Activated gamma-delta T cell (primary cell): Measurements from ENCODE around the gene LBX1.

Experiments
- DNase-seq: peaks from one replicate; lab custom pipeline; 2025; lab: John Stamatoyannopoulos, UW

Gene LBX1

DNA sequence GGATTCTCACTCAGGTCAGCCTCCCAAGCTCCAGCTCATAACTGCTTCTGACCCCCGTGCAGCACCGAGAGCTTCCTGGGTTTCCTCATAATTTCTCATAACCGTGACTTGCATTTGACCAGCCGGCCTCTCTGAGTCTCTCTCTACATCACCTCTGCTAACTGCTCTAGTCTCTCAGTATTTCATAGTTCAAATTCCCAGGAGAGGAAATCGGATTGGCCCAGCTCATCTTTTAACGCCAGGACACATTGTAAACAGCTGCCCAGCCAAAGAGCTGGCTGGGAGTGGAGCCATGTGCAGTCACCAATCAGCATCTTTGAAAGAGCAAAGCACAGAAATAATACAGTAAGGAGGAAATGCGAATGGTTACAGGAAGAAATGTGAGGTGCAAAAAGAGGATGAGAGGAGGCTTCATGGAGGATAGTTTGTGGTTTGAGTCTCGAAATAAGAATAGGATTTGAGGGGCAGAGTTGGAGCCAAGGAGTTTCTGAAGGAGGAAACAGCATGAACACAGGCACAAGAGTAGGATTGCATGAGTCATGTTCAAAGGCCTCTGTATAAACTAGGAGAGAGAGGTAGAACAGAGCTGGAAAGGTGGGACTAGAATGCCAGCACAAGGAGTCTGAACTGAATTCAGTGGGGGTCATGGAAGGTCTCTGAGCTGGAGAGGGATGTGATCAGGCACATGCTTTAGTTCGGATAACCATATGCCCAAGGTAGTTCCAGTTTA lies 15.2 kb upstream of the LBX1 start:
- DNase-seq, result no peak

DNA sequence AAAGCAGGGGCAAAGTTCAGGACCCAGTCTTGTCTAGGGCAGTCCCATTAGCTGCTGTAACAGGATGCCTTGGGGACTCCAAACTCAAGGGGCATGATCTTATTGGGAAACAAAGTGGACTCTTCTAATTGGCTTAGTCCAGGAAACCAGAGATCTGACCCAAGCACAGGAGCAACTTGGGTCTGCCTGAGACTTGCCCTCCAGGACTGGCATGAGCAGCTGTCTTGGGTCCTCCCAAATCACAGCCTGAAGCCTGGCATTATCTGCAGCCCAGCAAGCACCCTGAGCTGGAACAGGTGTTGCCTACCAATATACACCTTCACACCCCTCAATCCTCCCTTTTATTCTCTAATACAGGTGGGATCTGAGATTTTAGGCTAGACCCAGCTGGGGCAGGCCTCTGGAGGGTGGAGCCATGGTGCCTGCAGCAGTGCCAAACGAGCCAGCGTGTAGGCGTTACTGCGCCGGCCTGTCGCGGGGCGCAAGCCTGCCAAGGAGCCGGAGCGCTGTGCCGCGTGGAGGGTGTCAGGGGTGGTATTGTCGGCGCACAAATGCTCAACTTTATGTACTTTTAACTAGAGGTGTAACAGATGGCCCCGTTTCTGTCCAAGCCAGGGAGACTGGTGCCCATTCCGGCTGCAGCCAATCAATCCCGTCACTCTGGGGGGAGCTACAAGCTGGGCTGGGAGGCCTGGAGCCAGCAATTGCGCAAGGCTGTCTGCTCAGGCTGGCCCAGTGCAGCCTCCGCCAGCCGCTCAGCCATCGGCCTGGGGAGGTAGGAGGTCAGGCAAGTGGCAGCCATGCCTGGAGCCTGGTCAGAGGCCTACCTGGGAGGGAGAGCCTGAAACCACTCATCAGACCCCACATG lies 12.8 kb upstream of the LBX1 start:
- no peak for DNase-seq

DNA sequence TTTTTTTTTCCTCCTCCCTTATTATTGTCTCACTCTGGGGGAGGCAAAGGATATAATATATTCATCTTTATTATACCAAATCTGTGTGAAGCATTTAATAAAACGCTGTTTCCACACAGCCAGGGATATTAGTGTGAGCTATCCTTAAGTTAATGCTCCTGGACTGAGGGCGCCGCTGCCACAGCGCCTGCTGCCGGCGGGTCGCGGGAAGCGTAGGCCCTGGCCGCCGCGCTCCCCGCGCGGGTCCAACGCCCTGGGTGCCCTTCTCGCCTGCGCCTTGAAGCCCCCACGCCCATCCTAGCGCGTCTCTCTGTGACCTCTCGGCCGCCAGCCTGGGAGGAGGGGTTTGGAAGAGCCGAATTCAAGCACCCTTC lies 9.5 kb upstream of the LBX1 start:
- DNase-seq, result no peak

DNA sequence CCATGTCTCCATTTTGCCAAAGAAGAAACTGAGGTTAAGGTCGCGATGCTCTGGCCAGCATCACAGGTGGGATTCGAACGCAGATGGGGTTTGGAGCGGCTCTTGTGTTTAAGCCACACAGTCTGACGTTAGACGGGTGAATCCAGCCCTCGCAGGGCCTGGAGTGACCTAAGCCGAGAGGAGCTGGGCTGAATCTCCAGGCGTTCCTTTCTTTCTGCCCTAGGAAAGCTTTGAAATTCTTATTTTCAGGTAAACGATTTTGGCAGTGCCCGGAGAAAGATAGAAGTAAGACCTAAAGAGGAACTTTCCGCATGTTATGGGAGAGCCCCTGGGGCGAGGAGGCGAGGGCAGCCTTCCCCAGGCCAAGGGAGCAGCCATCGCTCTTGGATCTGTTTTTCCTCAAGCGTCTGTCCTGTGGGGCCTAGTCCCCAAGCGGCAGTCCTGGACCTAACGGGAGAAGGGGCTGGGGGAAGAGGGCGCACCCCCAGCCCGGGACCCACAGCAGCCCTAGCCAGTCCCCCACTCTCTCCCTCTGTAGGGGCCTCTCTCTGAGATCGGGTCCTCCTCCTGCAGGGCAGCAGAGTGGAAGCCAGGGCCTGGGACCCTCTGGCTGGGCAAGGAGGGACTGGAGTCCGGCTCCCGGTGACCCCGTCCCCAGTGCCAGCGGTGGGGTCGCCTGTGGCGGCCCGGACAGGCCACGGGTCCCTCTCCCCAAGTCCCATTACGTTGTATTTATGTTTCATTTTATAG lies 8.9 kb upstream of the LBX1 start:
- DNase-seq, result no peak

DNA sequence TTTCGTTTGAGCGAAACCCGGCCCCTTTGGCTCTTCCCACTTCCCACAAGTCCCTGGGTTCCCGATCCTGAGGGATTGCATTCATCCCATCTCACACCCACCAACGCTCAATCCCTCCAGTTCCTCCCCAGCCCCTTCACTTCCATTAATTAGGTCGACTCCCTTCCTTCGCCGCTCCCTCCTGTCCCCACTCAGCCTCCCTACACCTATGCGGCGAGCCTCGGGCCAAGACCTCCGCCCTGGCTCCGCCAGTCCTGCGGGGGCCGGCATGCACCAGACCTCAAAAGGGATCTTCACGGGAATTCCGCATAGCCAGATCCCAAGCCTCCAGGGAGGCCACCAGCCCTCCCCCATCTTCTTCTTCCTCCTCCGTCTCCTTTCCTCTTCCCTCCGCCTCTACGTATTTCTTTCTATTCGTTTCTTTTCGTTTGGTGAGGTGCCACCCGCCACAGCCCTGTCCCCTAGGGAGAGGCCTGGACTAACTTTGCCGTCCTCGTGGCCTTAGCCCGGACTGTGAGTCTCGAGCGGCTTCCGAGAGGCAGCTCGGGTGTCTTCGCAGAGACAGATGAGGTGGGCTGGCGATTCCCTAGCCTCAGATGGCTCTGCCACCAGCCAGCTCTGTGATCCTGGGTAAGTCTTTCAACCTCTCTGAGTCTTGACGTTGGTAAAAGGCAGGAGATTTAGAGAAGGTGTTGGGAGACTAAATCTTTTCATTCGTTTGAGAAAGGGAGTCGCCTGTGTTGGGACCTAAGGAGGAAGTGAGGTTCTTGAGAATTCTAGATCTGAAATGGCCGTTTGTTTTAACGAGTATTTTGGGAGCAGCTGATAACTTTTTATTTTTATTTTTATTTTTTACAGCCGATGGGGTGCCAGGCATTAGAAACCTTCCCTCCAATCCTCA lies 8.1 kb upstream of the LBX1 start:
- no peak for DNase-seq

DNA sequence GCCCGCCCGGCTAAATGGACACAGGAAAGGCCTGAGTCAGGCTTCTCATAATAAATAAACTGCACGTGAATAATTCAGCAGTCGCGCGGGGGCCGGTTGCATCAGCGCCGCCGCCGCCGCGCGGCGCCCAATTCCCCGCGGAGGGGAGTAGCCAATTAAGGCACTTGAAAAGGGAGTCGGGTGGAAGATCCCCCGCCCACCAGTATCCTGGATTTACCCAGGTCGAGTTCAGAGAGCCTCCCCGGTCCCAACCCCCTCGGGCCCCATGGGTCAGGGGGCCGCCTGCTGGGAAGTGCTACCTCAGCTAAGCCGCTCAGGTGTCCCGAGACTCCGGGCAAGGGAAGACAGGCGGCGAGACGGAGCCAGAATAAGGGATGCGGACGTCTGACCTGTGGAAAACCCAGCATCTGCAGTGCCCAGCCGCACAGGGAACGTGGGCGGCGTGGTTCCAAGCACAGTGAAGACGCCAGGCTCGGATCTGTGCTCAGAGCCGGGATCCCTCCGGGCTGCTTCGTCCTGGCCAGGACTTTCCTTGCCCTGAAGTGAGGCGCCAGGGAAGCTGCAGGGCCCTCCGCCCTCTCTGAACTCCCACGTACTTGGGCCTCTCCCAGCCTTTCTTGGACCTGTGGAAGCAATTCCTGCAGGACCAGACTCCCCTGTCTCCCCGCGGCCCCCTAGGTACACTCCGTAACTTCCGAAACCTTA lies 7.3 kb upstream of the LBX1 start:
- no peak for DNase-seq

DNA sequence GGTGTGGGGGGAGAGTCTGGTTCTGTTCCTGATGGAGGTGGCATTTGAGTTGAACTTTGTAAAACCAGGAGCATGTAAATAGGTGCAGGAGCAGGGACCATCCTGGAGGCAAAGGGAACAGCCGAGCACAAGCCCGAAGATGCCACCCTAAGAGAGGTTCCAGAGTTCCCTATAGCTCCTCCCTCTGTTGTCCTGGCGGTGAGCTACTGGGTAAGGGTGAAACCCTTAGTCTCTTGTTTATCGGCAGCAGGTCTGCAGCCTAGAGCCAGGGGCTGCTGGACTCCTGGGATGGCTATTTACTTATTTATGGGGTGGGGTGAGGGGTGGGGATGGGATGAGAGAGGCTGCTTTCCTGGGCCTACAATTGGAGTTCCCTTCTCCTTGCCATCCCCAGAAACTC lies 6.5 kb upstream of the LBX1 start:
- DNase-seq, result no peak

DNA sequence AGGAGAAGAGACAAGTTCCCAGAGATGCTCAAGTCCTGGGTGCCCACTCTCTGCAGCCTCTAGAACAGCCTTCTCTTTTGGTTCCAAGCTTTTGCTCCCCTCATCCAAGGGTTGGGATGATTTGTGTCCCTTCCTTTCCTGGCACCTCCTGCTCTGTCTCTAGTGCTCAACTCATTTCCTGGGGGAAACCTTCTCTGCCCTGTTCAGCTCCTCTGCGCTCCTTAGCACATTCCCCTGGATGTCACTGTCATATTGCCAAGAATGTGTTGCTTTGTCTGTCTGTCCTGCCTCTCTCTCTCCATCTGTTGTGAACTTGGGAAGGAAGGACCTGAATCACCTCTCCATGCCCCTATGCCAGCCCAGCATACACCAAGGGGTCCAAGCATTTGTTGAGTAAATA lies 5.1 kb upstream of the LBX1 start:
- no peak for DNase-seq

DNA sequence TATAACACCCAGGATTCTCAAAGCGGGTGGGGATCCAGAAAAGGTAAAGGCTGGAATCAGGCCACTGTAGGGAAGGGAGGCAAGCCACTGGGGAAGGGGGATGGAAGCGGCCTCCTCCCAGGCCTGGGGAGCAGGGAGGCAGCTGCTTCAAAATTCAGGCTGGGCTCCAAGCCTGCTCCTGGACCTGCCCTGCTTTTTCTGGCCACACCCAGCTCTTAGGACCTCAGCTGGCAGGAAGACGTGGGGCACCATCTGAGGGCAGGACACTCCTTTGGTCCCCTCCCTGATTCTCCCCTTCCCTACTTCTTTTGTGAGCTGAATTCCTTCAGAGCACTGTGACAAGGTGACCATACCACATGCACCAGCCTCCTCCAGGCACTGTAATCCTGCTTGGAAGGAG lies 4.6 kb upstream of the LBX1 start:
- DNase-seq, result no peak

DNA sequence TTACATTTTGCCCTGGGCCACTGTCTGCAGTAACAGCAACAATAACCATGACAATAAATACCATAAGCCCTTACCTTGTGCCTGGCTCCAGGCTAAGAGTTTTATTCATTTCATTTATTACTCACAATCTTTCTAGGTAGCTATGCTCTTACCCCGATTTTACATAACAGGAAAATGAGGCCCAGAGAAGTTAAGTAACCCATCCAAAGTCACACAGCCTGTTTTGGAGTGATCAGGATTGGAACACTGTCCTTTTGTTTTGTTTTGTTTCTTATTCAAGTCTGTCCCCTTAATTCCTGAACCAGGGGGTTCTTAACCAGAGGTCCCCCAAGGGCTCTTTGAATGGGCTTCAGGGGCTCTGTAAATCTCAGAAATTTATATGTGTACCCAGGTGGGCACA lies 4.2 kb upstream of the LBX1 start:
- no peak for DNase-seq

DNA sequence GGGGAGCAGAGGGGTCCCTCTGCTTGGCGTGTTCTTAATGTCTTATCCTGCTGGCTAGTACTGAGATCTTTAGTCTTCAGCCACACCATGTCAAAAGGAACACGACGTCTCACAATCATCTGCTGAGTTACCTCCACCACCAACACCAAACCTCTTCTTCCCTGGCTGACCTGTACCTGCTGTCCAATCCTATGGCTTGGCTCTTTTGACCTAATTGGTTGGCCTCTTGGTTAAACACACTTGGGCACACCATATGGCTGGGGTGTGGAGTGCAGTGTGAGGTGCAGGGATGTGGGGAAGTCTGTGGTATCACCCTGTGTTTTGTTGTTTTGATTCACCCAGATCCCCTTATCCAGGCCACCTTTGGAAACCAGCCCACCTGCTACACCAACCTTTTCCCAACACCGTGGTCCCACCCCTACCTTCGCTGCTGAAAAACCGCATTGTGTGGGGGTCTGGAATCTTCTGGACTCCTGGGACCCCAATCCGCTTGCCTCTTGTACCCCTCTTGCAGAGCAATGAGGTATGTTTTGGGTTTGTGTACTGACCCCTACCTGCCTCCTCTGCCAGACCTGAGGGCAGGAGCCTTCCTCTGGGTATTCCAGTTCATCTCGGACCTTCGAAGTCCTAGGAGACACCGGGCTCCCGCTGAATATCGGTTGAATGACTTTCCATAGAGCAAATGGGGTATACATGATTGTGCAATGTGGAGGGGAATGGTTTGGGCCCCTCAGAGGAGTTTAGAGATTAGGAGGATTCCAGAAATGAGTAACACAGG lies 2.8 kb upstream of the LBX1 start:
- DNase-seq, result no peak

DNA sequence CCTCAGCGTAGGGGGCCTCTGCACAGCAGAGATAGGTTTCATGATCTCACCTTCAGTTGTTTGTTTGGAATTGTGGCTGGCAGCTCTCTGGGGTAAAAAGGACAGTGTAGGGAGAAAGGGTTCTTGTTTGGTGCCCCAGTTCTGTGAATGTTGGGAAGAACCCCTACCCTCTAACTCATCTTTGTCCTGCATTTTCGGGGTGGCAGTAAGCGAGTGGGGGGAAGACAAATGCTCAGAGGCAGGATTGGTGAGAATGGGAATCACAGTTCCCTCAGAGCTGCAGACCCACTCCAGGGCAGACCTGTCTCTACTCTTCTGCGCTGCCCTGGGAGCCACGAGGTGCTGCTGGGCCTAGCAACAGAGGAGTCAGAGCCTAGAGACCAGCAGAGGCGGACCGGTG lies 1.8 kb upstream of the LBX1 start:
- DNase-seq, result no peak

DNA sequence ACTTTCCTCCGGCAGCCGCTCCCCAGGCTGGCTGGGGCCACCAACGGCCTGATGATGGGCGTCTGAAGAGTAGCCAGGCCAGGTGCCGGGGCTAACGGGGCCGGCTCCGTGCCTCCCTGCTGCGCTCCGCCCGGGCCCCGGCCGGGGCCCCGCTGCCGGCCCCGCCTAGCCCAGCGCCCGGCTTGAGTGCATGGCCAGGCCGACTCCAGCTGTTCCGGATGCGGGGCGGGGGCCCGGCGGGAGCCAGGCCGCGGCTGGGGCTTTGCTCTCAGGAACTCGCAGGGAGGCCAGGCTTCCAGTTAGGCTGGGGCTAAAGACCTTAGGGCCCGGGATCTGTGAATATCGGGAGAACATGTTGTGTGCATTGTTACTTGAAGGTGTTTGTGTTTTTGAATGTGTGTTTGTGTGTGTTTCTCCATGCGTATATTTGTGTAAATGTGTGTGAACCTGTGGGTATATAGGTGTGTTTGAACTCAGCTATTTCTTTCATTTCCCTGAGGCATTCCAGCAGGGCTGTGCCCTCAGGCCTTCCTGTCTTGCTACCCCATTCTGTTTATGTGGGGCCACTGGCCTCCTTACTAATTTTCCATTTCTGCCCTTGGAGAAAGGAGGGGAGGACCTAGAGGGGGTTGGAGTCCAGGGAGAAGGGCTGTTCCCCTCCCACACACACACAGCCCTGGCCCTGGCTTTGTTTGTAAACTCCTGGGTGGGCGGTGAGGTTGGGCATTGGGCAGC lies 1.1 kb upstream of the LBX1 start:
- DNase-seq, result no peak

DNA sequence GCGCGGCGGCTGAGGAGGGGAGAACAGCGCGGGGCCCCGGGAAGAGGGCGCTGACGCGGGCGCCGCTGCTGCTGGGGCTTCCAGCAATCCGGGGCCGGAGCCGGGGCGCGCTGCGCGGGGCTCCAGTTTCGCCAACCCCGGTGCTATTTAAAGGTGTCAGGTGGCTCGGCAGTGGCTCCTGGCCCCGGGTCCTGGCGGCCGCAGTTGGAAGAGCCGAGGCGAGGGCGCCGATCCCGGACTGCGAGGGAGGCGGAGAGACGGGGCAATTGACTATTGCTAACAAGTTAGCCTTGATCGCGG lies 347 bp downstream of the LBX1 start:
- no peak for DNase-seq

DNA sequence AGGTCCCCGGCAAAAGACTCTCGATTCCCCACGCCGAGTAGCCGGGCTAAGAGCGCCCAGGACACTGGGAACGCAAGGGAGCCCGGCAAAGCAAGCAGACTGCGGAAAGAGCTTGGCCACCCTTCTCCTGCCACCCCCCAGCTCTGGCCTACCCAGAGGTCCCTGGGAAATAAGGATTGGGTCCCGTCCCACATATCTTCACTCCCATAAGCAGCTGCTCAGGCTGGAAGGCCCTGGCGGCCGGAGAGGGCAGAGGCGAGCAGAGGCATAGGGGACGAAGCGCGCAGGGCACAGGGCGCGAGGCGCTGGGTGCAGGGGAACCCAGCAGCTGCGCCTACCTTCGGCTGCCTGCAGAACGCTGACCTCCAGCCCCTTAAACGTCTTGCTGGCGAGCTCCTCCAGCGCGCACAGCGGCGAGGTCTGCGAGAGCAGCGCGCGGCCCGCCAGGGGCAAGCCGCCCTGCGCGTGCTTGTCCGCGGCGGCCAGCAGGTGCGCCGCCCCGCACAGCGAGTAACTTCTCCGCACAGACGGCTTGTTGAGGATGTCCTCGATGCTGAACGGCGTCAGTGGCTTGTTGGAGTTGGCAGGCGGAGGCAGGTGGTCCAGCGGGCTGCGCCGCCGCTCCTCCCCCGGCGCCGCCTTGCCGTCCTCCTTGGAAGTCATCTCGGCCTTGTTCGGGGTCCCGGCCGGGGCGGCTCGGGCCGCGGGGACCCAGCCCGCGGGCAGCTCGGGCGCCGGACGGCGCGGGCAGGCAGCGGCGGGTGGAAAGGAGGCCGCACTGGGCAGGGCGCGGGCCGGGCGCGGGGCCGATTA lies 904 bp downstream of the LBX1 start:
- no peak for DNase-seq

DNA sequence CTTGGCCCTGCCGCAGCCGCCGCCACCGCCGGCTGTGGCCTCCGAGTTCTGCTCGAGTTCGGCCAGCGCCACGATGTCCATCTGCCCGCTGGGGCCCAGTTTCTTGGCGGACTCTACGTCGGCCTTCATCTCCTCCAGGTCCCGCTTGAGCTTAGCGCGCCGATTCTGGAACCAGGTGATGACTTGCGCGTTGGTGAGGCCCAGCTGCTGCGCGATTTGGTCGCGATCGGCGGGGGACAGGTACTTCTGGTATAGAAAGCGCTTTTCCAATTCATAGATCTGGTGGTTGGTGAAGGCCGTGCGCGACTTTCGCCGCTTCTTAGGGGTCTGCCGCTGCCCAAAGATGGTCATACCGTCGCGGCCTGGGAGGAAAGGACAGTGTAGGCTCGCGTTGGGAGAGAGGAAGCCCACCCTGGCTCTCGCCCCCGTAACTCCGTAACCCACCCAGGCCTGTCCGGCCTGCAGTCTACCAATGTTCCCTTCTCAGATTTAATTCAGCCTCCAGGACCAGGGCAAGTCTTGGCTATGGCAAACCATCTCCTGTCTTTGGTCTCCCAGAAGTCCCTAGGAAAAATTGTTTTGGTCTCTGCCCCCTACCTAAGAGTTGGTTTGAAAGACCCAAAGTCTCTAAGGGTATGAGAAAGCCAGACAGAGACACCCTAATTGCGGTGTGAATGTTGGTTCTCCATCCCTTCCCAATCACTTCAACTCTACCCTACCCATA lies 1.7 kb downstream of the LBX1 start:
- no peak for DNase-seq

DNA sequence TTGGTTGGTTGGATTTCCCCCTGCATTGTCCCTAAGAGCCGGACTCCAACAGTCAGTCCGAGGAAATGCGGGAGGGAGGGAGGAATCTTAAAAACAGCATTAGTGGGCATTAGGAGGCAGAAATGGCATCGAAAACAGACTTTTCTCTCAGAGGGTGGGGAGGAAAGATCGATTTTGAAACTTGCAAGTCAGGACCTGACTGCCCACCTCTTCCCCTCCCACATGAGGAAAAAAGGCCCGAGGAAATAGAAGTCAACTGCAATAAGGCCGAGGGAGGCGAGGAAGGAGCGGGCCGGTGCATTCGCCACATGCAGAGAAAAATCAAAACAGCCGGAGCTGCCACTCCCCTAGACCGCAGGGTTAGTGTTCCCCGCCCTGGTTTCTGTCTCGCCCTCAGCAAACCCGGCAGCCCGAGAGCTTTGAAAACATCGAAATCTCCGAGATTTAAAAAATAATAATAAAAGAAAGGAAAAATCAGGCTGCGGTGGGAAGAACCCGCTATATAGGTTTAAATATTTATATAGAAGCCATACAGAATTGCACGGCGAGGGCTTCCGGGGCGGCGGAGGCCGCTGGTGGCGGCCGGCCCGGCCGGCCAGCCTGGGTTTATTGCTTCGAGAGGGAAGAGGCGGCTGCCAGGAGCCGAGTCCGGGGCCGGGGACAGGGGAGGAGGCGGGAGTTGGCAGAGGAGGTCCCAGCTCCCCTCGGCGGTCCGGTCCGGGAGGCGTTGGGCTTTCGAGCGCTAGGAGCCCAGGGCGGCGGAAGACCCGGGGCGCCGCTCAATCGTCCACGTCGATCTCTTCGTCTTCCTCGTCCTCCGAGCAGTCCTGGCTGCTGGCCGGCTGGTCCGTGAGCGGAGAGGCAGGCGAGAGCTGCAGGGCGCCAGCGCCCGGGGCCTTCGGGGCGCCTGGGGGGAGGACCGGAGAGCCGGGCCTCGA lies 2.5 kb downstream of the LBX1 start:
- DNase-seq, result no peak
